Upper lobe of right lung (tissue), 1 donor: Measurements from ENCODE around the gene CD81. TPM values are rescaled to one million over a fixed set of nuclear protein-coding genes. Genes with fewer than 3 reads are reported as not detected.
A peak's percentile ranks its signal among the peaks of the same experiment; 100 is the strongest.

ENCODE experiments used
- ATAC-seq: fragments of 200-7000 bp; cut with Tn5 transposase; one replicate; pipeline ENCODE4 v1.9.1; 2020; ENCODE audit warnings: mild to moderate bottlenecking, moderate library complexity
- DNase-seq: peaks from one replicate; pipeline ENCODE4 v3.0.0-alpha.2; 2020
- H3K27ac ChIP-seq: fragments of 200-600 bp; one replicate; pipeline ENCODE4 v1.8.0; 2022
- H3K27me3 ChIP-seq: fragments of 200-600 bp; one replicate; pipeline ENCODE4 v1.8.0; 2022; ENCODE audit warnings: mild to moderate bottlenecking
- H3K36me3 ChIP-seq: fragments of 200-600 bp; one replicate; pipeline ENCODE4 v1.8.0; 2022
- H3K4me1 ChIP-seq: fragments of 200-600 bp; one replicate; pipeline ENCODE4 v1.8.0; 2022
- H3K4me3 ChIP-seq: fragments of 200-600 bp; one replicate; pipeline ENCODE4 v1.8.0; 2022; ENCODE audit warnings: mild to moderate bottlenecking
- H3K9me3 ChIP-seq: fragments of 200-600 bp; one replicate; pipeline ENCODE4 v1.8.0; 2022
- intact Hi-C: fragments of 100-400 bp; cut with DNase I; formaldehyde crosslinking; loops from one replicate; pipeline ENCODE4 v1.11.0; 2022
- total RNA-seq: library from RNA; stranded (reverse); fragmentation: NEBNext Ultra II Directional; extraction: Animal tissue kit (Norgen Biotek cat#: 25700); gene quantifications from one replicate; pipeline ENCODE4 v1.2.1, GENCODE V29; 2021
- TF ChIP-seq, protein P1 (sequence below): fragments of 200-600 bp; IDR thresholded peaks from one replicate; pipeline ENCODE4 v1.8.0; 2022; ENCODE audit warnings: antibody characterized with exemption
- donor health status: DM: no; HTN: yes; CAD: no; lungs with severe emphysema.

The CD81 gene
- total RNA-seq, 1 donor from 2014 or later, result 801 TPM

DNA sequence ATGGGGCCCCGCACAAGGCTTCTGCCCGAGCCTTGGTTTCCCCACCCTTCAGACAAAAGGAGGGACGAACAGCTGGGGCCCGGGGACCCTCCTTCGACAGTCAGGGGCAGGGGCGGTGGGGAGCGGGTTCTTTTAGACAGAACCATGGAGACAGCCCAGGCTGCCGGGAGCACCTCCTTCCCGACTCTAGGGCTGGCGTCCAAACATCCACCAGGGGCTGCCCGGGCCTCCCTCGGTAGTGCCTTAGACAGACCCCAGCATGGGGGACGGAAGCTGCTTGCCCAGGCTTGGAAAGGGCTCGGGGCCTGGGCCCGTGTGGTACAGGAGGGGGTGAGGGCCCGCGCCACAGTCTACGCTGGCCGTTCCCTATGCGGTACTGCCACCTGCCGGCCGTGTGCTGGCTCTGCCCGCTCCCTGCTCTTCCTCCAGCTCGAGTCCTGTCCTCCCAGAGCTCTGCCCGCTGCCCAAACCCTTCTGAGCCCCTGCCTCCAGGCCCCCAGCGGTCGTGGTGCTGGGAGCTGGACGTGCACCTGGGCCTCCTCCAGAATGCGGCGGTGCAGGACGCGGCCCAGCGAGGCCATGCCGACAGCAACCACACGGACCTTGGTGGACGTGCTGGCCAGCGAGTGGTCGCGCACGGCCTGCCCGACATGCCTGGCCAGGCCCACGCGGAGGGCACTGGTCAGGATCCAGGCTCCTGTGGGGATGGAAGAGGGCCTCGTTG is 43.6 kb downstream of the CD81 start:
- Histone ChIP-seq H3K27me3 (no peaks in the 10 kb centered on the region), H3K36me3 (no peaks in the 10 kb centered on the region), H3K4me1 (peaks cover 8% of the 10 kb centered on the region), H3K9me3 (no peaks in the 10 kb centered on the region), H3K4me3 (no peak overlapping the region), H3K27ac (no peak overlapping the region)
- intact Hi-C loops, result loop anchor here (5.0 kb wide), 2 partner anchors 118 to 223 kb away; partner anchors contain the start of genes C11orf21 and TSPAN32
- TF ChIP-seq, protein P1, sequence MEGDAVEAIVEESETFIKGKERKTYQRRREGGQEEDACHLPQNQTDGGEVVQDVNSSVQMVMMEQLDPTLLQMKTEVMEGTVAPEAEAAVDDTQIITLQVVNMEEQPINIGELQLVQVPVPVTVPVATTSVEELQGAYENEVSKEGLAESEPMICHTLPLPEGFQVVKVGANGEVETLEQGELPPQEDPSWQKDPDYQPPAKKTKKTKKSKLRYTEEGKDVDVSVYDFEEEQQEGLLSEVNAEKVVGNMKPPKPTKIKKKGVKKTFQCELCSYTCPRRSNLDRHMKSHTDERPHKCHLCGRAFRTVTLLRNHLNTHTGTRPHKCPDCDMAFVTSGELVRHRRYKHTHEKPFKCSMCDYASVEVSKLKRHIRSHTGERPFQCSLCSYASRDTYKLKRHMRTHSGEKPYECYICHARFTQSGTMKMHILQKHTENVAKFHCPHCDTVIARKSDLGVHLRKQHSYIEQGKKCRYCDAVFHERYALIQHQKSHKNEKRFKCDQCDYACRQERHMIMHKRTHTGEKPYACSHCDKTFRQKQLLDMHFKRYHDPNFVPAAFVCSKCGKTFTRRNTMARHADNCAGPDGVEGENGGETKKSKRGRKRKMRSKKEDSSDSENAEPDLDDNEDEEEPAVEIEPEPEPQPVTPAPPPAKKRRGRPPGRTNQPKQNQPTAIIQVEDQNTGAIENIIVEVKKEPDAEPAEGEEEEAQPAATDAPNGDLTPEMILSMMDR, result peak; percentile 95
- peak; percentile 93 for ATAC-seq
- DNase-seq, result peak; percentile 88

GRCh38 chr11:2421226-2421994 is 44.3 kb downstream of the CD81 start:
- TF ChIP-seq, protein P1, result no peak
- no peaks in the 10 kb centered on the region for H3K9me3 ChIP-seq
- H3K4me3 ChIP-seq, result no peak overlapping the region
- no peak for ATAC-seq
- H3K36me3 ChIP-seq, result no peaks in the 10 kb centered on the region
- H3K27me3 ChIP-seq, result no peaks in the 10 kb centered on the region
- H3K4me1 ChIP-seq, result peaks cover 8% of the 10 kb centered on the region
- no peak overlapping the region for H3K27ac ChIP-seq
- intact Hi-C loops, result loop anchor here (5.0 kb wide), 2 partner anchors 119 to 224 kb away; partner anchors contain the start of genes C11orf21 and TSPAN32
- no peak for DNase-seq

DNA sequence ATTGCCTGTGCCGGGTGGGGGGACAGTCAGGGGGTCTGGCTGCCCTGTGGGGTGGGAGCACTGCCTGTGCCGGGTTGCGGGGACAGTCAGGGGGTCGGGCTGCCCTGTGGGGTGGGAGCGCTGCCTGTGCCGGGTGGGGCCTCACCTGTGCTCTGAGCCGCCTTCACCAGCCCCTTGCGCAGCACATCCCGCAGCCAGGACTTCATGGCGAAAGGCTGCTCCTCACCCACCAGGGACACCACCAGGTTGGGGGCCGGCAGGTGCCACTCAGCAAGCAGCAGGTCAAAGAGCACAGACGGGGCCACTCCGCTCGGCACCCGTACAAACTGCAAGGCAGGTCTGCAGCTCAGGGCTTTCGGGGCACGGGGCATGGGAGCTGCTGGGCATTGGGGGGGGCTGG is 44.9 kb downstream of the CD81 start:
- Histone ChIP-seq H3K4me1 (peaks cover 8% of the 10 kb centered on the region), H3K4me3 (no peak overlapping the region), H3K9me3 (no peaks in the 10 kb centered on the region), H3K27me3 (no peaks in the 10 kb centered on the region), H3K27ac (no peak overlapping the region), H3K36me3 (no peaks in the 10 kb centered on the region)
- DNase-seq (no peak), ATAC-seq (no peak)
- intact Hi-C loops, result loop anchor here (5.0 kb wide), 2 partner anchors 120 to 225 kb away; partner anchors contain the start of genes C11orf21 and TSPAN32
- TF ChIP-seq, protein P1, result no peak

DNA sequence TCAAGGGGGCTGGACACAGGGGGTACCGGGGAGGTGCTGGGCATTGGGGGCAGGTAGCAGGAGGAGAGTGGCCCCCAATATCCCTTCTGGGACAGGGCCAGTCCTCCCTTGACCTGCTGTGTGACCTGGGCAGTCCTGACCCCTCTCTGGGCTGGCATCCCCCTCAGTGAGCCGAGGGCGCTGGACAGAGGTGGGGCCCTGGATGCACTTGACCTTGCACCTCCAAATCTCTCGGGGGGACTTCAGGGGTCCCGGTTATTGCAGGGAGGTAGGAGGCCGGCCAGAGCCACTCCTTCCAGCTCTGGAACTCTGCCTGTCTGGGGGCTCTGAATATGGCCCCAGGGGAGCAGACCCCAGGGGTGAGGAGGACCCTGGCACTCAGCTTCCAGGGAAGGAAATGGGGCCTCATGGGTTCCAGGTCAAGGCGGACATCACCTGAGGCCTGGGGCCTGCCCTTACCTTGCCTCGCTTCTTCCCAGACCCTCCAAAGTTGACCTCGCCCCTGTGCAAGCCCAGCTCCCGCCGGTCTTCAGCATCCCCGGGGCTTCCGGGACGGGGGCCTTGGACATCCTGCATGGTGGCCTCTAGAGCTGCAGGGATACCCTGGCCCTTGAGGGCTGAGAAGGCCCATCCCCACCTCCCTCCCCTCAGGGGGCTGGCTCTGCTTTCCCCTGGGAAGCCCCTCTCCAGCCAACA is 45.5 kb downstream of the CD81 start:
- ATAC-seq, result no peak
- no peak overlapping the region for H3K4me3 ChIP-seq
- H3K4me1 ChIP-seq, result peaks cover 8% of the 10 kb centered on the region
- no peak for DNase-seq
- H3K27me3 ChIP-seq, result no peaks in the 10 kb centered on the region
- TF ChIP-seq, protein P1, result no peak
- no peak overlapping the region for H3K27ac ChIP-seq
- H3K36me3 ChIP-seq, result no peaks in the 10 kb centered on the region
- intact Hi-C loops, result loop anchor here (5.0 kb wide), 2 partner anchors 120 to 225 kb away; partner anchors contain the start of genes C11orf21 and TSPAN32
- no peaks in the 10 kb centered on the region for H3K9me3 ChIP-seq
